ENCODE measurements around the gene HIVEP3.

DNA sequence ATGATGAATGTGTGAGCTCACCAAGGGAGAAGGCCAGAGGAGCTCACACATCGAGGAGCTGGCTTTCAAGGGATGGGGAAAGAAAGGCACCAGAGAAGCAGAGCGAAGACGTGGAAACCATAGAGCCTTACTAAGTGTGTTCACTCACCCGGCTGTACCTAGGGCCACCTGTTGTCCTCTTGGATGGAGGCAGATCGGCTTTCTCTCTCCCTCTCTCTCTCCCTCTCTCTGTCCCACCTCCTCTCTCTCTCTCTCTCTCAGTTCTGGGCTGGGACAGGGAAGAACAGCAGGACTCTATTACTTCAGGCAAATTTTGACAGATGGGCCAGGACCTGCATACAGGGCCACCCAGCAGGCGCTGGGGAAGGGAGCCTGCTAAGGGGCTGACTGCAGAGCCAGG lies 64.8 kb downstream of the HIVEP3 start:
- TF ChIP-seq EZH2 (IDR thresholded peaks at IDR 0.05; ENCODE audit: low read length) = no peak
- TF ChIP-seq, protein P1, sequence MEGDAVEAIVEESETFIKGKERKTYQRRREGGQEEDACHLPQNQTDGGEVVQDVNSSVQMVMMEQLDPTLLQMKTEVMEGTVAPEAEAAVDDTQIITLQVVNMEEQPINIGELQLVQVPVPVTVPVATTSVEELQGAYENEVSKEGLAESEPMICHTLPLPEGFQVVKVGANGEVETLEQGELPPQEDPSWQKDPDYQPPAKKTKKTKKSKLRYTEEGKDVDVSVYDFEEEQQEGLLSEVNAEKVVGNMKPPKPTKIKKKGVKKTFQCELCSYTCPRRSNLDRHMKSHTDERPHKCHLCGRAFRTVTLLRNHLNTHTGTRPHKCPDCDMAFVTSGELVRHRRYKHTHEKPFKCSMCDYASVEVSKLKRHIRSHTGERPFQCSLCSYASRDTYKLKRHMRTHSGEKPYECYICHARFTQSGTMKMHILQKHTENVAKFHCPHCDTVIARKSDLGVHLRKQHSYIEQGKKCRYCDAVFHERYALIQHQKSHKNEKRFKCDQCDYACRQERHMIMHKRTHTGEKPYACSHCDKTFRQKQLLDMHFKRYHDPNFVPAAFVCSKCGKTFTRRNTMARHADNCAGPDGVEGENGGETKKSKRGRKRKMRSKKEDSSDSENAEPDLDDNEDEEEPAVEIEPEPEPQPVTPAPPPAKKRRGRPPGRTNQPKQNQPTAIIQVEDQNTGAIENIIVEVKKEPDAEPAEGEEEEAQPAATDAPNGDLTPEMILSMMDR (optimal IDR thresholded peaks at IDR 0.05 in 1 of 3, IDR thresholded peaks at IDR 0.05 in 1 of 3, conservative IDR thresholded peaks at IDR 0.05 in 1 of 3; ENCODE audit: extremely low read depth in 1 of 3, insufficient read depth in 2 of 3, low read length in 3 of 3) = no peak

All from keratinocyte (primary cell).